HK-2 (cell line): ENCODE data around the gene PGA3.
"Not testable (repeated sequence)": the region's sequence is repeated elsewhere in the genome, so short reads cannot be mapped to it uniquely, and the experiment has no call there.

Experiments used
- DNase-seq: peaks from one replicate; pipeline ENCODE4 v3.0.0-alpha.2; 2018; ENCODE audit not compliant: unreplicated experiment

The PGA3 gene

GRCh38 chr11:61250796-61251765 is 47.8 kb downstream of the PGA3 start:
- not testable (repeated sequence) for DNase-seq

- not testable (repeated sequence) for DNase-seq
Measured at GRCh38 chr11:61252332-61252731, 49.0 kb downstream of the PGA3 start.

- DNase-seq = peak; percentile 49
Measured at GRCh38 chr11:61254403-61255025, 51.2 kb downstream of the PGA3 start.

GRCh38 chr11:61256710-61257482 is 53.6 kb downstream of the PGA3 start:
- DNase-seq = no peak

- no peak for DNase-seq
Measured at GRCh38 chr11:61258546-61258945, 55.2 kb downstream of the PGA3 start.

GRCh38 chr11:61259363-61259762 is 56.0 kb downstream of the PGA3 start:
- DNase-seq = no peak
